HepG2 (cell line): Measurements from ENCODE around the gene ACSL3. TPM values are rescaled to one million over a fixed set of nuclear protein-coding genes. Genes with fewer than 3 reads are reported as not detected.
A peak's percentile ranks its signal among the peaks of the same experiment; 100 is the strongest.

Source experiments
- AGO2 ChIP-seq: fragments of 200-400 bp; formaldehyde crosslinking; optimal IDR thresholded peaks from 2 replicates; pipeline ENCODE3; 2017; ENCODE audit warnings: mild to moderate bottlenecking, low read depth, low read length, moderate library complexity
- ARNT ChIP-seq: fragments of 450-650 bp; IDR thresholded peaks from 2 replicates; pipeline ENCODE4 v1.6.1; 2017
- ASH2L ChIP-seq: fragments of 300-600, 200-600 bp; sonication (generic); IDR thresholded peaks from 2 replicates; pipeline ENCODE4 v1.7.0; 2017; ENCODE audit warnings: low read depth, mild to moderate bottlenecking, moderate library complexity, mixed read lengths, low read length; ENCODE audit not compliant: insufficient read length
- CENPT ChIP-seq: sonication (generic); formaldehyde crosslinking; IDR thresholded peaks from 2 replicates; pipeline ENCODE4 v1.8.0; 2022; ENCODE audit warnings: low read depth, mild to moderate bottlenecking, moderate library complexity, missing genetic modification reagents
- HINFP ChIP-seq: sonication (generic); formaldehyde crosslinking; IDR thresholded peaks from 2 replicates; pipeline ENCODE4 v1.4.0; 2020; ENCODE audit warnings: low read depth, mild to moderate bottlenecking, missing genetic modification reagents
- NCOA1 ChIP-seq: sonication (generic); formaldehyde crosslinking; IDR thresholded peaks from 2 replicates; pipeline ENCODE4 v1.9.0; 2021; ENCODE audit warnings: missing genetic modification reagents
- NFAT5 ChIP-seq: sonication (generic); formaldehyde crosslinking; IDR thresholded peaks from 2 replicates; pipeline ENCODE4 v1.4.0; 2020; ENCODE audit warnings: missing genetic modification reagents
- PTBP1 ChIP-seq: fragments of 200-400 bp; formaldehyde crosslinking; IDR thresholded peaks from 2 replicates; pipeline ENCODE4 v1.6.1; 2018; ENCODE audit warnings: low read length, low read depth; ENCODE audit not compliant: poor library complexity, severe bottlenecking
- REL ChIP-seq: sonication (generic); formaldehyde crosslinking; conservative IDR thresholded peaks from 2 replicates; pipeline ENCODE4 v1.8.0; 2022; ENCODE audit warnings: mild to moderate bottlenecking, missing genetic modification reagents, moderate library complexity
- ZBTB39 ChIP-seq: sonication (generic); formaldehyde crosslinking; IDR thresholded peaks from 2 replicates; pipeline ENCODE4 v1.5.0; 2020; ENCODE audit warnings: missing genetic modification reagents
- ZC3H13 ChIP-seq: sonication (generic); formaldehyde crosslinking; IDR thresholded peaks from 2 replicates; pipeline ENCODE4 v1.8.1; 2023; ENCODE audit warnings: mild to moderate bottlenecking, missing genetic modification reagents, moderate library complexity
- ZNF12 ChIP-seq: sonication (generic); formaldehyde crosslinking; IDR thresholded peaks from 2 replicates; pipeline ENCODE4 v1.5.0; 2020; ENCODE audit warnings: missing genetic modification reagents
- ZNF138 ChIP-seq: sonication (generic); formaldehyde crosslinking; IDR thresholded peaks from 2 replicates; pipeline ENCODE4 v1.5.0; 2020; ENCODE audit warnings: mild to moderate bottlenecking, low read depth, missing genetic modification reagents
- ZNF563 ChIP-seq: sonication (generic); formaldehyde crosslinking; IDR thresholded peaks from 2 replicates; pipeline ENCODE4 v1.8.0; 2022; ENCODE audit warnings: mild to moderate bottlenecking, moderate library complexity, missing genetic modification reagents
- ZSCAN30 ChIP-seq: sonication (generic); formaldehyde crosslinking; IDR thresholded peaks from 2 replicates; pipeline ENCODE4 v1.5.0; 2020; ENCODE audit warnings: mild to moderate bottlenecking, missing genetic modification reagents
- polyA plus RNA-seq, 8 experiments: library from polyadenylated mRNA; depleted of rRNA in 3 of 8; stranded (reverse) in 7 of 8; unstranded in 1 of 8; fragments of >200 nt; fragmentation: Illumina TruSeq in 4 of 8; extraction: Trizol in 4 of 8; gene quantifications; 2 replicates each; pipeline versions ENCODE4 v1.2.1 to v1.2.3, GENCODE V29; 2011 to 2016; ENCODE audit warnings: low read depth in 4 of 8, missing spikeins in 1 of 8, mixed read lengths in 1 of 8; ENCODE audit not compliant: insufficient read depth in 1 of 8
- total RNA-seq, 5 experiments: library from RNA; depleted of rRNA; stranded (reverse); fragments of >200 nt; fragmentation: Illumina TruSeq; extraction: Trizol; gene quantifications; 2 replicates each; pipeline ENCODE4 v1.2.3, GENCODE V29; 2016; ENCODE audit warnings: low read depth in 1 of 5
- TF ChIP-seq, protein P1 (sequence below): sonication (generic); formaldehyde crosslinking; IDR thresholded peaks from 2 replicates; pipeline ENCODE4 v1.4.0; 2020; ENCODE audit warnings: missing genetic modification reagents

Gene ACSL3
- total and polyA plus RNA-seq, 2 of the 13 experiments (the other 11 are each of a cell fraction or from before 2014, with no cell fraction given) = 305 to 365 TPM

DNA sequence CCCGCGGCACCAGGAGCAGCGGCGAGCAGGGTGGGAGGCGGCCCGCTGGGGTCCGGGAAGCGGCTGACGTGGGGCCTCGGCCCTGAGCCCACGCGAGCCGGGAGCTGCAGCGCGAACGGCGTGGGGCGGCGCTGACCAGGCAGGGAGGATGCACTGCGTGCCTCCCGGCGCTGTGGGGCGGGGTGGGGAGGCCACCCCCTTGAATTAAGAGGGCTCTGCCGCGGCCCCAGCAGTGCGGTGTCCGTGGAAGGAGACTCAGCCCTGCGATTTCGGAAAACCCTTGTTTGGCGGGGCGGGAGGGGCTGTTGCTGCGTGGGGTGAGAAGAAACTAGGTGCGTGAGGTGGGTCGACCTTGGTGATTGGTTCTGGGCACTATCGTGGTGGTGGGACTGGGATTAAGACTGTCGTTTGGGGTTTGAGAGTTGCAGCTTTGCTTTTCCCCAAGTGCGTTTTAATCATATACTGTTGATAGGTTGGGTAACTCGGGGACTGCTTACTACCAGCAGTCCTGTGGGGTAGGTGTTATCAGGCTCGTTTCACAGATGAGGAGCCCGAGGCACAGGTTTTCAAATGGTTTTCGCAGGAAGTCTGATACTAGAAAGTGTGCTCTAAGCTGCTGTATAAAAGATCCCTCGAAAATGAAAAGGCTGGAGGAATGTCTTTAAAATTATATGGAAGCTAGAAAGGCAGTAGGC lies 722 bp downstream of the ACSL3 start (continued):
- TF ChIP-seq ZBTB39 (CRISPR knock-in tag) (0 out of 2 replicates have a peak, but pooled peaks have one; percentile 15), NCOA1 (no peak), HINFP (CRISPR knock-in tag) (no peak), ZC3H13 (CRISPR knock-in tag) (peak; percentile 29; the same call in 1 of the 2 replicates), ZNF12 (CRISPR knock-in tag) (no peak), PTBP1 (no peak), ASH2L (peak; percentile 27), ARNT (no peak), ZSCAN30 (CRISPR knock-in tag) (0 out of 2 replicates have a peak, but pooled peaks have one; percentile 14), ZNF563 (CRISPR knock-in tag) (peak; percentile 75; the same call in 1 of the 2 replicates), REL (CRISPR knock-in tag) (no peak), ZNF138 (0 out of 2 replicates have a peak, but pooled peaks have one; percentile 10), NFAT5 (no peak), AGO2 (peak; percentile 90), CENPT (CRISPR knock-in tag) (no peak)
- TF ChIP-seq, protein P1, sequence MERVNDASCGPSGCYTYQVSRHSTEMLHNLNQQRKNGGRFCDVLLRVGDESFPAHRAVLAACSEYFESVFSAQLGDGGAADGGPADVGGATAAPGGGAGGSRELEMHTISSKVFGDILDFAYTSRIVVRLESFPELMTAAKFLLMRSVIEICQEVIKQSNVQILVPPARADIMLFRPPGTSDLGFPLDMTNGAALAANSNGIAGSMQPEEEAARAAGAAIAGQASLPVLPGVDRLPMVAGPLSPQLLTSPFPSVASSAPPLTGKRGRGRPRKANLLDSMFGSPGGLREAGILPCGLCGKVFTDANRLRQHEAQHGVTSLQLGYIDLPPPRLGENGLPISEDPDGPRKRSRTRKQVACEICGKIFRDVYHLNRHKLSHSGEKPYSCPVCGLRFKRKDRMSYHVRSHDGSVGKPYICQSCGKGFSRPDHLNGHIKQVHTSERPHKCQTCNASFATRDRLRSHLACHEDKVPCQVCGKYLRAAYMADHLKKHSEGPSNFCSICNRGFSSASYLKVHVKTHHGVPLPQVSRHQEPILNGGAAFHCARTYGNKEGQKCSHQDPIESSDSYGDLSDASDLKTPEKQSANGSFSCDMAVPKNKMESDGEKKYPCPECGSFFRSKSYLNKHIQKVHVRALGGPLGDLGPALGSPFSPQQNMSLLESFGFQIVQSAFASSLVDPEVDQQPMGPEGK (CRISPR knock-in tag) = peak; percentile 27; the same call in 1 of the 2 replicates
